ENCODE results near the gene COG5.

DNA sequence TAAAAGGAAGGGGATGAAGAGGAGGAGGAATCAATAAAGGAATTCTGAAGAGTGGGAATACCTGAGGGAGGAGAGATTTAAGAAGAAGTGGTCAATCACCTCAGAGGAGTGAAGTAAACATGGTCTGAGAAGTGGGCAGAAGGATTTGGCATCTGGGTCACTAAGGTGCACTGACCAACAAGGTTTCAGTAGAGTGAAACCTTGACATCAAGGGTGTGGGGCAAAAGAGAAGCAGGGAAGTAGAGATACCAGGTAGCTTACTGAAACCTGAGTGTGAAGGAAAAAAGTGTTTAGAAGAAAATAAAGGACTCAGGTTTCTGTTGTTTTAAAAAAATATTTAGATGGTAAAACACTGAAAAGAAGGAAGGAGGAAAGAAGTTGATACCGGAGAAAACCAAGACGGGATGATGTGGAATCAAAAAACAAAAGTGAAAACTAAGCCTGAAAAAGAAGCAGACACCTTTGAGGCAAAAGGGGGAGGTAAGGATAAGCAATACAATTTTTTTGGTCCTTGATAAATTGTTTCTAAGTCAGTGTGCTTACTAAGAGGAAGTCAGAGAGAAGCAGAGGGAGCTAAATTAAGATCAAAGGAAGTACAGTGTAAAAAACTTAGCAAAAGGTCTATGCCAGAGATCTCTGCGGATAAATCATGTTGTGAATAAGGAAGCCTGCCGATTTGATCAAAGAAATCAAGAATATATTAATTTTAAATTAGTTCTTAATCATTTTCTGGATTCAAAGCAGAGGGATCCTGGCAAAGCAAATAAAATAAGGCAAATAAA, 231.0 kb downstream of the COG5 start:
- TF ChIP-seq, protein P1, sequence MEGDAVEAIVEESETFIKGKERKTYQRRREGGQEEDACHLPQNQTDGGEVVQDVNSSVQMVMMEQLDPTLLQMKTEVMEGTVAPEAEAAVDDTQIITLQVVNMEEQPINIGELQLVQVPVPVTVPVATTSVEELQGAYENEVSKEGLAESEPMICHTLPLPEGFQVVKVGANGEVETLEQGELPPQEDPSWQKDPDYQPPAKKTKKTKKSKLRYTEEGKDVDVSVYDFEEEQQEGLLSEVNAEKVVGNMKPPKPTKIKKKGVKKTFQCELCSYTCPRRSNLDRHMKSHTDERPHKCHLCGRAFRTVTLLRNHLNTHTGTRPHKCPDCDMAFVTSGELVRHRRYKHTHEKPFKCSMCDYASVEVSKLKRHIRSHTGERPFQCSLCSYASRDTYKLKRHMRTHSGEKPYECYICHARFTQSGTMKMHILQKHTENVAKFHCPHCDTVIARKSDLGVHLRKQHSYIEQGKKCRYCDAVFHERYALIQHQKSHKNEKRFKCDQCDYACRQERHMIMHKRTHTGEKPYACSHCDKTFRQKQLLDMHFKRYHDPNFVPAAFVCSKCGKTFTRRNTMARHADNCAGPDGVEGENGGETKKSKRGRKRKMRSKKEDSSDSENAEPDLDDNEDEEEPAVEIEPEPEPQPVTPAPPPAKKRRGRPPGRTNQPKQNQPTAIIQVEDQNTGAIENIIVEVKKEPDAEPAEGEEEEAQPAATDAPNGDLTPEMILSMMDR (IDR thresholded peaks at IDR 0.05; ENCODE audit: poor library complexity), result no peak
- TF ChIP-seq EZH2 (IDR thresholded peaks at IDR 0.05; ENCODE audit: borderline replicate concordance), result no peak
- TF ChIP-seq EZH2phosphoT487 (IDR thresholded peaks at IDR 0.05; ENCODE audit: low read depth, severe bottlenecking, unreplicated experiment), result no peak
